Measurements from ENCODE around the gene RANBP3. TPM values are rescaled to one million over a fixed set of nuclear protein-coding genes. Genes with fewer than 3 reads are reported as not detected.

RANBP3 gene
- total and polyA plus RNA-seq, 7 experiments from 2014 or later = 7.0 to 104 (median 92.0) TPM

DNA sequence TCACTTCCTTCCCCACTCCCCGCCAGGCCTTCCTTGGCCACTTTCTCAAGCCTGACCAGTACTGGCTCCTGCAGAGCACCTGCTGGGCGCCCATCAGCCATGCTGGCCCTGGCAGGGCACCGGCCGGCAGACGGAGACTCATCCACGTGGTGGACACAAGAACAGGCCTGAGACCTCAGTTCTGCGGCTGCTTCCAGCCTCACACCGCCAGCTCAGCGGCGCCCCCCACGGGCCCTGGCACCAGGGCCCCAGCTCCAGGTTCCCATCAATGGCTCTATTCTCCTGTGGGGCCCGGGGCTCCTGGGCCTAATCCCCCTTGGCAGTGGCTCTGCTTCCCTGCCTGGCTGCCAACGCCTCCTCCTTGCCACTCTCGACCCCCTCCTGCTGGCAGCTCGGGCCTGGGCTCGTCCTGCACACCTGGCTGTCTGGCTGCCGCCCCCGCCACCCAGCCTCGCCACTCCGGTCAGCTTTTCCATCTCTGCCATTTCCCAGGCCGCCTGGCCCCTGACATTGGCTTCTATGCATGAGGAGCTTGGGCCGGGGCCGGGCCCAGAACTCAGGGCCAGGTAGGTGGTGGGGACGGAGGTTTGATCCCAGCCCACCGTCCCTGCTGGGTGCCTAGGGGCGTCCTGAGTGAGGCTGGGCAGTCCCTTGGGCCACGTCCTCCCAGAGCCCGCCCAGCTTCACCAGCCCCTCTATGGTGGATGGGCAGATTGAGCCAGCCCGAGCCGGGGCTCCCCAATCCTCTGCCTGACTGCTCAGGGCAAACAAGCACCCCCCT, 80.6 kb downstream of the RANBP3 start:
- no peak overlapping the region for H3K4me3 ChIP-seq (ENCODE audit: low read length)
- peaks cover 0 to 43% (median 0%) of the 10 kb centered on the region in 3 experiments for H3K36me3 ChIP-seq (ENCODE audit: control insufficient read depth in 2 of 3, insufficient read depth in 3 of 3, low read length in 3 of 3)
- peaks cover 7 to 18% (median 12%) of the 10 kb centered on the region in 7 donors for H3K4me1 Mint-ChIP-seq
- H3K9me3 ChIP-seq (ENCODE audit: control insufficient read depth in 2 of 3, low read length in 3 of 3) = no peaks in the 10 kb centered on the region
- intact Hi-C loops (cut with micrococcal nuclease) = no loop called here
- no peak overlapping the region for H3K4me3 Mint-ChIP-seq
- ChIA-PET CTCF (no interaction called here), POLR2A (no interaction called here)
- peaks cover under 1 to 2% of the 10 kb centered on the region in 2 donors for H3K4me1 ChIP-seq (ENCODE audit: control insufficient read depth in 2 of 2, insufficient read depth in 2 of 2, low read length in 2 of 2)
- peaks cover 0 to 8% (median 0%) of the 10 kb centered on the region in 5 donors for H3K36me3 Mint-ChIP-seq
- H3K27ac ChIP-seq (ENCODE audit: low read depth, low read length) = no peak overlapping the region
- ATAC-seq (no peak), DNase-seq (no peak)
- no peaks in the 10 kb centered on the region for H3K27me3 ChIP-seq (ENCODE audit: control insufficient read depth in 2 of 2, insufficient read depth in 2 of 2, low read length in 2 of 2)
- no peaks in the 10 kb centered on the region for H3K9me3 Mint-ChIP-seq
- no peaks in the 10 kb centered on the region for H3K27me3 Mint-ChIP-seq
- no peak overlapping the region for H3K27ac Mint-ChIP-seq

- ATAC-seq (no peak), DNase-seq (no peak)
- ChIA-PET POLR2A (no interaction called here), CTCF (no interaction called here)
- Mint-ChIP-seq H3K4me1 (peaks cover 5 to 15% (median 12%) of the 10 kb centered on the region in 7 donors), H3K9me3 (no peaks in the 10 kb centered on the region), H3K36me3 (peaks cover 0 to 8% (median 0%) of the 10 kb centered on the region in 5 donors), H3K27me3 (peaks cover 0 to 2% (median 0%) of the 10 kb centered on the region in 5 donors), H3K27ac (no peak overlapping the region), H3K4me3 (no peak overlapping the region)
- intact Hi-C loops (cut with micrococcal nuclease) = no loop called here
- Histone ChIP-seq H3K9me3 (ENCODE audit: control insufficient read depth in 2 of 3, low read length in 3 of 3) (no peaks in the 10 kb centered on the region), H3K36me3 (ENCODE audit: control insufficient read depth in 2 of 3, insufficient read depth in 3 of 3, low read length in 3 of 3) (peaks cover 0 to 43% (median 0%) of the 10 kb centered on the region in 3 experiments), H3K27me3 (ENCODE audit: control insufficient read depth in 2 of 2, insufficient read depth in 2 of 2, low read length in 2 of 2) (no peaks in the 10 kb centered on the region), H3K4me1 (ENCODE audit: control insufficient read depth in 2 of 2, insufficient read depth in 2 of 2, low read length in 2 of 2) (no peaks in the 10 kb centered on the region), H3K27ac (ENCODE audit: low read depth, low read length) (no peak overlapping the region), H3K4me3 (ENCODE audit: low read length) (no peak overlapping the region)
These were observed 81.4 kb downstream of the RANBP3 start for GRCh38 chr19:5896365-5897076.

- ATAC-seq (no peak), DNase-seq (no peak)
- H3K4me1 Mint-ChIP-seq = peaks cover under 1 to 12% (median 7%) of the 10 kb centered on the region in 7 donors
- intact Hi-C loops (cut with micrococcal nuclease) = no loop called here
- Histone ChIP-seq H3K27ac (ENCODE audit: low read depth, low read length) (no peak overlapping the region), H3K36me3 (ENCODE audit: control insufficient read depth in 2 of 3, insufficient read depth in 3 of 3, low read length in 3 of 3) (peaks cover 0 to 43% (median 0%) of the 10 kb centered on the region in 3 experiments), H3K9me3 (ENCODE audit: control insufficient read depth in 2 of 3, low read length in 3 of 3) (no peaks in the 10 kb centered on the region), H3K4me1 (ENCODE audit: control insufficient read depth in 2 of 2, insufficient read depth in 2 of 2, low read length in 2 of 2) (no peaks in the 10 kb centered on the region), H3K4me3 (ENCODE audit: low read length) (no peak overlapping the region), H3K27me3 (ENCODE audit: control insufficient read depth in 2 of 2, insufficient read depth in 2 of 2, low read length in 2 of 2) (no peaks in the 10 kb centered on the region)
- POLR2A ChIA-PET = interaction anchor here (0.9 kb wide), 1 partner anchor 8 kb away, joined by 3 read pairs; the partner anchor contains the start of gene NDUFA11
- no peak overlapping the region for H3K27ac Mint-ChIP-seq
- no peaks in the 10 kb centered on the region for H3K9me3 Mint-ChIP-seq
- H3K36me3 Mint-ChIP-seq = peaks cover 0 to 5% (median 0%) of the 10 kb centered on the region in 5 donors
- peaks cover 0 to 2% (median 0%) of the 10 kb centered on the region in 5 donors for H3K27me3 Mint-ChIP-seq
- H3K4me3 Mint-ChIP-seq = no peak overlapping the region
- CTCF ChIA-PET = no interaction called here
These were observed 82.0 kb downstream of the RANBP3 start for GRCh38 chr19:5895890-5896289.

- Mint-ChIP-seq H3K27me3 (peaks cover 0 to 2% (median 0%) of the 10 kb centered on the region in 5 donors), H3K4me3 (no peak overlapping the region), H3K27ac (no peak overlapping the region), H3K36me3 (peaks cover 0 to 5% (median 0%) of the 10 kb centered on the region in 5 donors), H3K9me3 (no peaks in the 10 kb centered on the region), H3K4me1 (peaks cover 0 to 11% (median 5%) of the 10 kb centered on the region in 7 donors)
- ChIA-PET CTCF (no interaction called here), POLR2A (interaction anchor here (0.9 kb wide), 1 partner anchor 8 kb away, joined by 3 read pairs; the partner anchor contains the start of gene NDUFA11)
- no peak overlapping the region for H3K4me3 ChIP-seq (ENCODE audit: low read length)
- ATAC-seq (no peak), DNase-seq (no peak)
- H3K27ac ChIP-seq (ENCODE audit: low read depth, low read length) = no peak overlapping the region
- no peaks in the 10 kb centered on the region for H3K27me3 ChIP-seq (ENCODE audit: control insufficient read depth in 2 of 2, insufficient read depth in 2 of 2, low read length in 2 of 2)
- no peaks in the 10 kb centered on the region for H3K9me3 ChIP-seq (ENCODE audit: control insufficient read depth in 2 of 3, low read length in 3 of 3)
- H3K4me1 ChIP-seq (ENCODE audit: control insufficient read depth in 2 of 2, insufficient read depth in 2 of 2, low read length in 2 of 2) = no peaks in the 10 kb centered on the region
- intact Hi-C loops (cut with micrococcal nuclease) = no loop called here
- H3K36me3 ChIP-seq (ENCODE audit: control insufficient read depth in 2 of 3, insufficient read depth in 3 of 3, low read length in 3 of 3) = peaks cover 0 to 42% (median 0%) of the 10 kb centered on the region in 3 experiments
These were observed 82.5 kb downstream of the RANBP3 start for GRCh38 chr19:5895409-5895808.

GRCh38 chr19:5894704-5895349, 83.1 kb downstream of the RANBP3 start:
- POLR2A ChIA-PET = interaction anchor here (0.9 kb wide), 1 partner anchor 9 kb away, joined by 3 read pairs; the partner anchor contains the start of gene NDUFA11
- Histone ChIP-seq H3K27ac (ENCODE audit: low read depth, low read length) (no peak overlapping the region), H3K4me3 (ENCODE audit: low read length) (no peak overlapping the region), H3K36me3 (ENCODE audit: control insufficient read depth in 2 of 3, insufficient read depth in 3 of 3, low read length in 3 of 3) (peaks cover 0 to 36% (median 0%) of the 10 kb centered on the region in 3 experiments), H3K27me3 (ENCODE audit: control insufficient read depth in 2 of 2, insufficient read depth in 2 of 2, low read length in 2 of 2) (no peaks in the 10 kb centered on the region), H3K9me3 (ENCODE audit: control insufficient read depth in 2 of 3, low read length in 3 of 3) (no peaks in the 10 kb centered on the region), H3K4me1 (ENCODE audit: control insufficient read depth in 2 of 2, insufficient read depth in 2 of 2, low read length in 2 of 2) (no peaks in the 10 kb centered on the region)
- H3K4me1 Mint-ChIP-seq = peaks cover 0 to 5% (median 0%) of the 10 kb centered on the region in 7 donors
- H3K27ac Mint-ChIP-seq = no peak overlapping the region
- peaks cover 0 to 2% (median under 1%) of the 10 kb centered on the region in 5 donors for H3K27me3 Mint-ChIP-seq
- ATAC-seq = no peak
- intact Hi-C loops (cut with micrococcal nuclease) = no loop called here
- DNase-seq = no peak
- H3K36me3 Mint-ChIP-seq = no peaks in the 10 kb centered on the region
- H3K4me3 Mint-ChIP-seq = no peak overlapping the region
- no peaks in the 10 kb centered on the region for H3K9me3 Mint-ChIP-seq
- CTCF ChIA-PET = no interaction called here

DNA sequence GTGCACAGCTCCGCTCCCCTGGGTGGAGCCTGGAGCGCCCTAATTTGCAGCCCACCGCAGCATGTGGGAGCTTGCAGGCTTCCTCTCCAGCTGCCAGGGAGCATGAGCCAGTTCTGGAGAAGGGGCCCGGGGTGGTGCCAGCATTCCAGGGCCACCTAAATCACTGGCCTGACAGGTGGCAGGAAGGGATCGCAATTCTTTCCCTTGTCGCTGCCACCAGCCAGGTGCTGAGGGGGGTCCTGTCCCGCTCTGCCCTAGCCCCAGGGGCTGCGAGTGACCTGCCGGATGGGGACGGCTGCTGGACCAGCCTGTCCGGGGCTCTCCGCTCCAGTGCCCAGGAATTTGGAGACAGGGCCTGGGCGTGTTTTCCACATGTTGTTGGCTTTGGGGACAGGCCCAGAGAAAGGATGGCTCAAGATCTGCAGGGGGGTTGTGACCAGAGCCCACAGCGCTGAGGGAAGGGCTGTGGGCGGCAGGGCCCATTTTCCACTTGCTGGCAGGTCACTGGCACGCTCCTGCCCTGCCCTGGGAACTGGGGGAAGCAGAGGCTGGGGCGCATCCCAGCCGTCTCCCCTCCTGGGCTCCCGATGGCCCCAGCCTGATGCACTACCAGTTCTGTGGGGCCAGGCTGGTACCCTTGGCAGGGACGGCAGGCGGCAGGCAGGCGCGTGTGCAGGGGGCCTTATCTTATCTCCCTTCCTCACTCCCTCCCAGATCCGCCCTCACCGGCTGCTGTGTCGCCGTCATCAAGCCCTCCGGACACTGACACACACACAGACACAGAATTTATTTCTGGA, 83.8 kb downstream of the RANBP3 start:
- no peaks in the 10 kb centered on the region for H3K27me3 ChIP-seq (ENCODE audit: control insufficient read depth in 2 of 2, insufficient read depth in 2 of 2, low read length in 2 of 2)
- H3K36me3 ChIP-seq (ENCODE audit: control insufficient read depth in 2 of 3, insufficient read depth in 3 of 3, low read length in 3 of 3) = peaks cover 0 to 34% (median 0%) of the 10 kb centered on the region in 3 experiments
- ChIA-PET CTCF (interaction anchor here (0.6 to 1.1 kb wide), 2 partner anchors 90 to 129 kb away, joined by 4 to 5 read pairs; no protein-coding TSS in a partner anchor), POLR2A (interaction anchor here (1.5 kb wide), 1 partner anchor 9 kb away, joined by 3 read pairs; the partner anchor contains the start of gene NDUFA11)
- H3K4me1 ChIP-seq (ENCODE audit: control insufficient read depth in 2 of 2, insufficient read depth in 2 of 2, low read length in 2 of 2) = no peaks in the 10 kb centered on the region
- no peaks in the 10 kb centered on the region for H3K9me3 Mint-ChIP-seq
- no peak overlapping the region for H3K4me3 ChIP-seq (ENCODE audit: low read length)
- H3K27me3 Mint-ChIP-seq = peaks cover 0 to 9% (median 2%) of the 10 kb centered on the region in 5 donors
- H3K27ac ChIP-seq (ENCODE audit: low read depth, low read length) = no peak overlapping the region
- ATAC-seq (no peak), DNase-seq (no peak)
- no peaks in the 10 kb centered on the region for H3K36me3 Mint-ChIP-seq
- no peak overlapping the region for H3K27ac Mint-ChIP-seq
- no peak overlapping the region for H3K4me3 Mint-ChIP-seq
- peaks cover 0 to 4% (median 0%) of the 10 kb centered on the region in 7 donors for H3K4me1 Mint-ChIP-seq
- intact Hi-C loops (cut with micrococcal nuclease) = no loop called here
- H3K9me3 ChIP-seq (ENCODE audit: control insufficient read depth in 2 of 3, low read length in 3 of 3) = no peaks in the 10 kb centered on the region

Measured in naive thymus-derived CD4-positive, alpha-beta T cell (primary cell).